ENCODE results near the gene SIAH3. TPM values are rescaled to one million over a fixed set of nuclear protein-coding genes. Genes with fewer than 3 reads are reported as not detected.

The SIAH3 gene
- total and polyA plus RNA-seq, 5 donors from 2014 or later: 0.03 TPM; not detected in 4

GRCh38 chr13:45820106-45820838, 31.3 kb downstream of the SIAH3 start:
- no peaks in the 10 kb centered on the region for H3K4me1 ChIP-seq (ENCODE audit: control insufficient read depth, insufficient read depth, low read length, poor library complexity, severe bottlenecking)
- H3K36me3 Mint-ChIP-seq: no peaks in the 10 kb centered on the region
- DNase-seq: no peak
- no peaks in the 10 kb centered on the region for H3K36me3 ChIP-seq (ENCODE audit: control insufficient read depth, insufficient read depth, low read length)
- no peaks in the 10 kb centered on the region for H3K9me3 ChIP-seq (ENCODE audit: control insufficient read depth in 2 of 2, low read length in 2 of 2)
- no peak overlapping the region for H3K27ac ChIP-seq (ENCODE audit: insufficient read depth, low read length, poor library complexity, severe bottlenecking)
- H3K4me3 ChIP-seq (ENCODE audit: low read depth, low read length): no peak overlapping the region
- H3K4me1 Mint-ChIP-seq: no peaks in the 10 kb centered on the region
- H3K9me3 Mint-ChIP-seq: no peaks in the 10 kb centered on the region
- no peaks in the 10 kb centered on the region for H3K27me3 Mint-ChIP-seq
- H3K27me3 ChIP-seq (ENCODE audit: control insufficient read depth, insufficient read depth, low read length): no peaks in the 10 kb centered on the region
- no peak for ATAC-seq (ENCODE audit: low read depth in 2 of 2)
- no peak overlapping the region for H3K27ac Mint-ChIP-seq
- H3K4me3 Mint-ChIP-seq: no peak overlapping the region

DNA sequence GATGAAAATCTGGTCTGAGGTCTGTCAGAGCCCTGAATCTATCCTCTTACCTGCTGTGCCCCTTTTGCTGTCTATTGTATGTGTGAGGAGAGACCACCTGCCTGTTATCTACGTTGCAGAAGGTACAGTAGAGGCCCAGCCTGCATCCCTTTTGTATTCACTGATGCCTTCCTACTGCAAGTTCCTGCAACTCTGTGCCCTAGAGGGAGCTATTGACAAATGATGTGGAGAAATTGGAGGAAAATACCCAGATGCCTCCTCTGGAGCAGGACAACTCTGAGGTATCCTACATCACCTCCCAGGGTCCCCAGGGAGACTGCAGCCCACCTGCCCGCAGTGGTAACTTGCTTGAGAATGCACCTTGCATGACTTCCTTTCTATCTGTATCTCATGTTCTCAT, 33.7 kb downstream of the SIAH3 start:
- DNase-seq (no peak), ATAC-seq (ENCODE audit: low read depth in 2 of 2) (no peak)
- no peaks in the 10 kb centered on the region for H3K36me3 Mint-ChIP-seq
- Histone ChIP-seq H3K36me3 (ENCODE audit: control insufficient read depth, insufficient read depth, low read length) (no peaks in the 10 kb centered on the region), H3K4me1 (ENCODE audit: control insufficient read depth, insufficient read depth, low read length, poor library complexity, severe bottlenecking) (no peaks in the 10 kb centered on the region), H3K9me3 (ENCODE audit: control insufficient read depth in 2 of 2, low read length in 2 of 2) (no peaks in the 10 kb centered on the region), H3K4me3 (ENCODE audit: low read depth, low read length) (no peak overlapping the region), H3K27ac (ENCODE audit: insufficient read depth, low read length, poor library complexity, severe bottlenecking) (no peak overlapping the region), H3K27me3 (ENCODE audit: control insufficient read depth, insufficient read depth, low read length) (no peaks in the 10 kb centered on the region)
- no peaks in the 10 kb centered on the region for H3K9me3 Mint-ChIP-seq
- H3K4me3 Mint-ChIP-seq: no peak overlapping the region
- H3K27ac Mint-ChIP-seq: no peak overlapping the region
- H3K27me3 Mint-ChIP-seq: no peaks in the 10 kb centered on the region
- no peaks in the 10 kb centered on the region for H3K4me1 Mint-ChIP-seq

DNA sequence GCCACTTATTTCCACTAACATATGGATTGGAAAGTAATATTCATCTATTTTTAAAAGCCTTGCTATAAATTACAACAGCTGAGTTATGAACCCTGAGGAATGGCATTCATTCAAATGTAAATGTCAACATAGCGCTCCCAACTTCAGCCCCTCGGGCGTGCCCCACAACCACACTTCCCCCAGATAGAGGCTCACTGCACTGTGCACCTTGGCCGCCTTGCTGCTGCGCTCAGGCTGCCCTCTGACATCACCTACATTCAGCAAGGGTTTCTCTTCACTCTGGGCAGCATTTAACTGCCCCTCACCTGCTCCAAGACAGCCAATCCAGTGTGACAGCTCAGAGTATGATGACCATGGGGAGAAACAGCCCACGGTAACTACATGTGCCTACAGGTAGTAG, 35.1 kb downstream of the SIAH3 start:
- no peaks in the 10 kb centered on the region for H3K27me3 Mint-ChIP-seq
- Histone ChIP-seq H3K27ac (ENCODE audit: insufficient read depth, low read length, poor library complexity, severe bottlenecking) (no peak overlapping the region), H3K9me3 (ENCODE audit: control insufficient read depth in 2 of 2, low read length in 2 of 2) (no peaks in the 10 kb centered on the region), H3K27me3 (ENCODE audit: control insufficient read depth, insufficient read depth, low read length) (no peaks in the 10 kb centered on the region), H3K4me1 (ENCODE audit: control insufficient read depth, insufficient read depth, low read length, poor library complexity, severe bottlenecking) (no peaks in the 10 kb centered on the region), H3K36me3 (ENCODE audit: control insufficient read depth, insufficient read depth, low read length) (no peaks in the 10 kb centered on the region), H3K4me3 (ENCODE audit: low read depth, low read length) (no peak overlapping the region)
- no peaks in the 10 kb centered on the region for H3K9me3 Mint-ChIP-seq
- DNase-seq: no peak
- H3K4me1 Mint-ChIP-seq: no peaks in the 10 kb centered on the region
- no peak overlapping the region for H3K4me3 Mint-ChIP-seq
- H3K36me3 Mint-ChIP-seq: no peaks in the 10 kb centered on the region
- no peak overlapping the region for H3K27ac Mint-ChIP-seq
- no peak for ATAC-seq (ENCODE audit: low read depth in 2 of 2)

DNA sequence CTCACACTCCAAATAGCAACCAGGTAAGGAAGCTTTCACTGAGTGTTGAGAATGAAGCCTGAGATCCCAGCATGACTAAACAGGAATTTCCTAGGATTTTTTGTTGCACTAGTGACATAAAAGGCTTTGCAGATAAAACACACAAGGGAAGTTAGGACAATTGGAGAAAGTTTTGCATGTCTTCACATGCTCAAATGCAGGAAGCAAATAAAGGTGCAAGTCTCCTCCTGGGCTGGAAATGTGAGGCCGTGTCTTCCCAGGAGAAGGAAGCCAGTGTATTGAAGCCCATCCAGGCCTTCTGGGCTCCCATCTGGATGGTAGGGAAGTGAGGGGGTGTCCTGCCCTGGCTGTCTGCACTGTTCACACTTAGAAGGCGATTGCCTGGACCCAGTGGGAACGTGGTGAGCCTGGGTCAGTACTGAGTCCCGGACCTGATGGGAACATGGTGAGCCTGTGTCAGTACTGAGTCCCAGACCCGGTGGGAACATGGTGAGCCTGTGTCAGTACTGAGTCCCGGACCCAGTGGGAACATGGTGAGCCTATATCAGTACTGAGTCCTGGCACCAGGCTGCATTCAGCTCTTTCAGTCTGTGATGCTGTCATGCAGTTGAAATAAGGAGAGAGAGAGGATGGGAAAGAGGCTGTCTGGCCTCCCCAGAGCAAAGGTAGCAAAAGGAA, 38.7 kb downstream of the SIAH3 start:
- Histone ChIP-seq H3K27ac (ENCODE audit: insufficient read depth, low read length, poor library complexity, severe bottlenecking) (no peak overlapping the region), H3K4me3 (ENCODE audit: low read depth, low read length) (no peak overlapping the region), H3K9me3 (ENCODE audit: control insufficient read depth in 2 of 2, low read length in 2 of 2) (no peaks in the 10 kb centered on the region), H3K36me3 (ENCODE audit: control insufficient read depth, insufficient read depth, low read length) (no peaks in the 10 kb centered on the region), H3K4me1 (ENCODE audit: control insufficient read depth, insufficient read depth, low read length, poor library complexity, severe bottlenecking) (no peaks in the 10 kb centered on the region), H3K27me3 (ENCODE audit: control insufficient read depth, insufficient read depth, low read length) (peaks cover 3% of the 10 kb centered on the region)
- Mint-ChIP-seq H3K27ac (no peak overlapping the region), H3K36me3 (no peaks in the 10 kb centered on the region), H3K4me3 (no peak overlapping the region), H3K27me3 (no peaks in the 10 kb centered on the region), H3K4me1 (no peaks in the 10 kb centered on the region), H3K9me3 (peaks cover 0 to 1% (median 0%) of the 10 kb centered on the region in 7 donors)
- DNase-seq (no peak), ATAC-seq (ENCODE audit: low read depth in 2 of 2) (no peak)

DNA sequence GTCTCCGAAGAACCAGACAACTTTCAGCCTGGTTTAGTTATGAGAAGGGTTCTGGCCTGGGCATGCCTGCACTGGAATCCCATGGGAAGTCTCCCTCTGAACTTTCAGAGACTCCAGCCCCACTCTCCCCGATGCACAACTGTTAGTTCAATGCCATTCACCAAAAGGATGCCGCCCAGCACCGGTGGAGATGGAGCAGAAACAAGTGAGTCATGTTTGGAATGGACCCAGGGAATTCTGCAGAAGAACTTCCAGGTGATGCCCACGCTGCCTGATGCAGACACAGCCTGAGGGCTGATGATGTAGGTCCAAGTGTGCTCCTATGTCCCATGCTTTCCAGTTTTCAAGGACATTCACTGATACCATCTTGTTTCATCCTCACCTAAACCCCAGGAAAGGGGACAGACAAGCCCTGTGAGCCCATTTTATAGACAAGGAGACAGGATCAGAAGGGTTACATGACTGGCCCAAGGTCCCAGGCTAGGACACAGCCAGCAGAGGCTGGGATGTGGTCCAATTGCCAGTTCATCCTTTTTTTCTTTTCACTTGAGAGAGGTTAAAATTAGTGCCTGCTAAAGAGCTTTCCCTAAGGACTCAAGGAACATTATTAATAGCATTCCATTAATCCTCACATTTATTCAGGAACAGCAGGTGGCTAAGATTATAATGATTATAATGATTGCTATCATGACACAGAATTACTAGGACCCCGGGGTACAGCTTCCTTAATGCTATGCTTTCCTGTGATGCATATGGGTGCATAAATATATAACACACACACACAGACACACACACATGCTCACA, 39.5 kb downstream of the SIAH3 start:
- Mint-ChIP-seq H3K27me3 (peaks cover 4% of the 10 kb centered on the region), H3K9me3 (peaks cover 0 to 1% (median 0%) of the 10 kb centered on the region in 7 donors), H3K4me3 (no peak overlapping the region), H3K4me1 (no peaks in the 10 kb centered on the region), H3K27ac (no peak overlapping the region), H3K36me3 (no peaks in the 10 kb centered on the region)
- peaks cover 3% of the 10 kb centered on the region for H3K27me3 ChIP-seq (ENCODE audit: control insufficient read depth, insufficient read depth, low read length)
- no peak for DNase-seq
- no peaks in the 10 kb centered on the region for H3K9me3 ChIP-seq (ENCODE audit: control insufficient read depth in 2 of 2, low read length in 2 of 2)
- H3K27ac ChIP-seq (ENCODE audit: insufficient read depth, low read length, poor library complexity, severe bottlenecking): no peak overlapping the region
- H3K4me3 ChIP-seq (ENCODE audit: low read depth, low read length): no peak overlapping the region
- no peaks in the 10 kb centered on the region for H3K36me3 ChIP-seq (ENCODE audit: control insufficient read depth, insufficient read depth, low read length)
- ATAC-seq (ENCODE audit: low read depth in 2 of 2): no peak
- no peaks in the 10 kb centered on the region for H3K4me1 ChIP-seq (ENCODE audit: control insufficient read depth, insufficient read depth, low read length, poor library complexity, severe bottlenecking)

DNA sequence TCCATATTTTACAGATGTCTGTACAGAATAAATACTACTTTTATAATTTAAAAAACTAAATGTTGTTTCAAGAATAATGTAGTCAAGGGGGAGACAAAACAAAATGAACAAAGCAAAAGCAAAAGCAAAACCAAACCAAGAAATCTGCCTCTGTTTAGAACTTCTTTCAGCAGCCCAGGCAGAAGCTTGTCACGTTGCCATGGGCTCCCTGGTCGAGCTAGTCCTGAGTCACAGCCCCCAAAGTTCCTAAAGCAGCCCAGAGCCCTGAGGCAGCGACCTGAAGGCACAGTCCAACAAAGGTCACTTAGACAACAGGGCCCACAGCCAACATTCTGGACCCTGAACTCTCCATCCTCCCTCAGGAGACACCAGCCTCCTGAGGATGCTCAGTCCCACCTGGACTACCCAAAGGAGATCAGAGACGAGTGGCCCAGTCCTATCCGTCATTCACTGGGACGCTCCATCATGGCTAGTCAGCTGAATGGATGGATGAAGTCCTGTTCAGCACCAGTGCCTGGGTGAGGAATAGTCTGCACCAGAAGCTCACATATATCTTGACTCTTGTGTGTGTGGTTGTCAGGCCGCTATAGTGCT, 41.7 kb downstream of the SIAH3 start:
- no peak overlapping the region for H3K27ac ChIP-seq (ENCODE audit: insufficient read depth, low read length, poor library complexity, severe bottlenecking)
- Mint-ChIP-seq H3K4me3 (no peak overlapping the region), H3K27ac (no peak overlapping the region), H3K27me3 (peaks cover 12% of the 10 kb centered on the region), H3K9me3 (peaks cover 0 to 2% (median 0%) of the 10 kb centered on the region in 7 donors), H3K36me3 (no peaks in the 10 kb centered on the region), H3K4me1 (no peaks in the 10 kb centered on the region)
- no peaks in the 10 kb centered on the region for H3K4me1 ChIP-seq (ENCODE audit: control insufficient read depth, insufficient read depth, low read length, poor library complexity, severe bottlenecking)
- peak in 1 of 3 donors; percentile 6 for DNase-seq
- ATAC-seq (ENCODE audit: low read depth in 2 of 2): no peak
- no peaks in the 10 kb centered on the region for H3K36me3 ChIP-seq (ENCODE audit: control insufficient read depth, insufficient read depth, low read length)
- H3K9me3 ChIP-seq (ENCODE audit: control insufficient read depth in 2 of 2, low read length in 2 of 2): no peaks in the 10 kb centered on the region
- H3K27me3 ChIP-seq (ENCODE audit: control insufficient read depth, insufficient read depth, low read length): peaks cover 3% of the 10 kb centered on the region
- H3K4me3 ChIP-seq (ENCODE audit: low read depth, low read length): no peak overlapping the region

- DNase-seq (no peak), ATAC-seq (ENCODE audit: low read depth in 2 of 2) (no peak)
- H3K4me1 Mint-ChIP-seq: no peaks in the 10 kb centered on the region
- no peak overlapping the region for H3K4me3 Mint-ChIP-seq
- Histone ChIP-seq H3K27me3 (ENCODE audit: control insufficient read depth, insufficient read depth, low read length) (peaks cover 3% of the 10 kb centered on the region), H3K4me1 (ENCODE audit: control insufficient read depth, insufficient read depth, low read length, poor library complexity, severe bottlenecking) (no peaks in the 10 kb centered on the region), H3K27ac (ENCODE audit: insufficient read depth, low read length, poor library complexity, severe bottlenecking) (no peak overlapping the region), H3K36me3 (ENCODE audit: control insufficient read depth, insufficient read depth, low read length) (no peaks in the 10 kb centered on the region), H3K4me3 (ENCODE audit: low read depth, low read length) (no peak overlapping the region), H3K9me3 (ENCODE audit: control insufficient read depth in 2 of 2, low read length in 2 of 2) (no peaks in the 10 kb centered on the region)
- no peak overlapping the region for H3K27ac Mint-ChIP-seq
- peaks cover 12% of the 10 kb centered on the region for H3K27me3 Mint-ChIP-seq
- H3K9me3 Mint-ChIP-seq: peaks cover 0 to 4% (median 0%) of the 10 kb centered on the region in 7 donors
- no peaks in the 10 kb centered on the region for H3K36me3 Mint-ChIP-seq
Measured at GRCh38 chr13:45808925-45809324, 42.6 kb downstream of the SIAH3 start.

Measured in CD4-positive, CD25-positive, alpha-beta regulatory T cell (primary cell).